K562 (cell line): Measurements from ENCODE around the gene CHD6. TPM values are rescaled to one million over a fixed set of nuclear protein-coding genes. Genes with fewer than 3 reads are reported as not detected.

Experiments used
- EHMT2 ChIP-seq: fragments of 450-650 bp; IDR thresholded peaks from 2 replicates; pipeline ENCODE4 v1.6.1; 2018; ENCODE audit warnings: antibody characterized with exemption
- HOXB6 ChIP-seq: fragments of 250-450 bp; sonication (Bioruptor Pico); IDR thresholded peaks from 2 replicates; pipeline ENCODE4 v1.5.1; 2022; ENCODE audit warnings: mild to moderate bottlenecking, borderline replicate concordance
- MTF1 ChIP-seq: fragments of 250-450 bp; sonication (Bioruptor Pico); IDR thresholded peaks from 2 replicates; pipeline ENCODE4 v1.9.0; 2021; ENCODE audit warnings: moderate library complexity, mild to moderate bottlenecking, inconsistent platforms, borderline replicate concordance
- RERE ChIP-seq: sonication (generic); formaldehyde crosslinking; IDR thresholded peaks from 2 replicates; pipeline ENCODE4 v1.8.0; 2023; ENCODE audit warnings: missing genetic modification reagents, mild to moderate bottlenecking, borderline replicate concordance
- SOX6 ChIP-seq: fragments of 450-650 bp; IDR thresholded peaks from 2 replicates; pipeline ENCODE4 v1.6.1; 2014; ENCODE audit warnings: mild to moderate bottlenecking
- TAF9B ChIP-seq: fragments of 450-650 bp; IDR thresholded peaks from 2 replicates; pipeline ENCODE4 v1.6.1; 2018; ENCODE audit warnings: mild to moderate bottlenecking; ENCODE audit not compliant: partially characterized antibody
- TEAD2 ChIP-seq: fragments of 450-650 bp; IDR thresholded peaks from 2 replicates; pipeline ENCODE4 v1.6.1; 2016; ENCODE audit warnings: missing genetic modification characterization, control low read depth, missing compliant biosample characterization
- polyA plus RNA-seq, 8 experiments: library from polyadenylated mRNA; depleted of rRNA in 4 of 8; stranded (reverse) in 5 of 8; unstranded in 3 of 8; fragments of >200 nt; fragmentation: Nextera tagmentation in 2 of 8; fragmentation: Illumina TruSeq in 1 of 8; extraction: Ambion mirVana in 2 of 8; extraction: Trizol in 1 of 8; gene quantifications; 2 replicates each; pipeline versions ENCODE4 v1.2.1 to v1.2.3, GENCODE V29; 2011 to 2014; ENCODE audit warnings: inconsistent platforms in 1 of 8, missing spikeins in 1 of 8
- total RNA-seq, 7 experiments: library from RNA; depleted of rRNA in 6 of 7; stranded (reverse); fragments of >200 nt in 6 of 7; fragmentation: Illumina TruSeq in 2 of 7; extraction: Trizol in 2 of 7; gene quantifications; 2 replicates each; pipeline versions ENCODE4 v1.2.1 to v1.2.3, GENCODE V29; 2011 to 2021; ENCODE audit warnings: low replicate concordance in 1 of 7
- TF ChIP-seq, protein P1 (sequence below): fragments of 450-650 bp; formaldehyde crosslinking; IDR thresholded peaks from 2 replicates; pipeline ENCODE4 v1.4.0; 2022; ENCODE audit warnings: missing genetic modification characterization
- TF ChIP-seq, protein P2 (sequence below): sonication (generic); formaldehyde crosslinking; IDR thresholded peaks from 2 replicates; pipeline ENCODE4 v1.8.1; 2023; ENCODE audit warnings: mild to moderate bottlenecking, missing genetic modification reagents, moderate library complexity
- TF ChIP-seq, protein P3 (sequence below): fragments of 250-450 bp; sonication (Bioruptor Pico); IDR thresholded peaks from 2 replicates; pipeline ENCODE4 v1.8.0; 2021; ENCODE audit warnings: moderate library complexity, mild to moderate bottlenecking, inconsistent platforms

The CHD6 gene
- total and polyA plus RNA-seq, 9 of the 15 experiments (the other 6 are each of a cell fraction or from before 2014, with no cell fraction given), result 3.9 to 24.2 (median 12.8) TPM

- TF ChIP-seq MTF1 (no peak), RERE (CRISPR knock-in tag) (no peak), TAF9B (no peak), HOXB6 (CRISPR knock-in tag) (no peak), SOX6 (no peak), EHMT2 (no peak), TEAD2 (no peak)
- TF ChIP-seq, protein P1, sequence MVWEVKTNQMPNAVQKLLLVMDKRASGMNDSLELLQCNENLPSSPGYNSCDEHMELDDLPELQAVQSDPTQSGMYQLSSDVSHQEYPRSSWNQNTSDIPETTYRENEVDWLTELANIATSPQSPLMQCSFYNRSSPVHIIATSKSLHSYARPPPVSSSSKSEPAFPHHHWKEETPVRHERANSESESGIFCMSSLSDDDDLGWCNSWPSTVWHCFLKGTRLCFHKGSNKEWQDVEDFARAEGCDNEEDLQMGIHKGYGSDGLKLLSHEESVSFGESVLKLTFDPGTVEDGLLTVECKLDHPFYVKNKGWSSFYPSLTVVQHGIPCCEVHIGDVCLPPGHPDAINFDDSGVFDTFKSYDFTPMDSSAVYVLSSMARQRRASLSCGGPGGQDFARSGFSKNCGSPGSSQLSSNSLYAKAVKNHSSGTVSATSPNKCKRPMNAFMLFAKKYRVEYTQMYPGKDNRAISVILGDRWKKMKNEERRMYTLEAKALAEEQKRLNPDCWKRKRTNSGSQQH, result no peak
- TF ChIP-seq, protein P2, sequence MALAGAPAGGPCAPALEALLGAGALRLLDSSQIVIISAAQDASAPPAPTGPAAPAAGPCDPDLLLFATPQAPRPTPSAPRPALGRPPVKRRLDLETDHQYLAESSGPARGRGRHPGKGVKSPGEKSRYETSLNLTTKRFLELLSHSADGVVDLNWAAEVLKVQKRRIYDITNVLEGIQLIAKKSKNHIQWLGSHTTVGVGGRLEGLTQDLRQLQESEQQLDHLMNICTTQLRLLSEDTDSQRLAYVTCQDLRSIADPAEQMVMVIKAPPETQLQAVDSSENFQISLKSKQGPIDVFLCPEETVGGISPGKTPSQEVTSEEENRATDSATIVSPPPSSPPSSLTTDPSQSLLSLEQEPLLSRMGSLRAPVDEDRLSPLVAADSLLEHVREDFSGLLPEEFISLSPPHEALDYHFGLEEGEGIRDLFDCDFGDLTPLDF, result no peak
- TF ChIP-seq, protein P3, sequence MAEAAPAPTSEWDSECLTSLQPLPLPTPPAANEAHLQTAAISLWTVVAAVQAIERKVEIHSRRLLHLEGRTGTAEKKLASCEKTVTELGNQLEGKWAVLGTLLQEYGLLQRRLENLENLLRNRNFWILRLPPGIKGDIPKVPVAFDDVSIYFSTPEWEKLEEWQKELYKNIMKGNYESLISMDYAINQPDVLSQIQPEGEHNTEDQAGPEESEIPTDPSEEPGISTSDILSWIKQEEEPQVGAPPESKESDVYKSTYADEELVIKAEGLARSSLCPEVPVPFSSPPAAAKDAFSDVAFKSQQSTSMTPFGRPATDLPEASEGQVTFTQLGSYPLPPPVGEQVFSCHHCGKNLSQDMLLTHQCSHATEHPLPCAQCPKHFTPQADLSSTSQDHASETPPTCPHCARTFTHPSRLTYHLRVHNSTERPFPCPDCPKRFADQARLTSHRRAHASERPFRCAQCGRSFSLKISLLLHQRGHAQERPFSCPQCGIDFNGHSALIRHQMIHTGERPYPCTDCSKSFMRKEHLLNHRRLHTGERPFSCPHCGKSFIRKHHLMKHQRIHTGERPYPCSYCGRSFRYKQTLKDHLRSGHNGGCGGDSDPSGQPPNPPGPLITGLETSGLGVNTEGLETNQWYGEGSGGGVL, result no peak
Observed at GRCh38 chr20:41398408-41398807, 219.8 kb downstream of the CHD6 start (continued).
